Brain microvascular endothelial cell (primary cell): Measurements from ENCODE around the gene OXCT2.
A peak's percentile ranks its signal among the peaks of the same experiment; 100 is the strongest.
"Not testable (repeated sequence)": the region's sequence is repeated elsewhere in the genome, so short reads cannot be mapped to it uniquely, and the experiment has no call there.

Experiments
- DNase-seq: peaks from one replicate; pipeline ENCODE4 v3.0.0-alpha.2; 2020
- H3K27ac ChIP-seq: fragments of 250-450 bp; sonication (Bioruptor Pico); 2 replicates; pipeline ENCODE4 v1.5.1; 2020; ENCODE audit warnings: mild to moderate bottlenecking, moderate library complexity
- H3K27me3 ChIP-seq: fragments of 250-450 bp; sonication (Bioruptor Pico); replicated peaks from 2 replicates; pipeline ENCODE4 v1.5.1; 2020; ENCODE audit warnings: mild to moderate bottlenecking
- H3K36me3 ChIP-seq: fragments of 250-450 bp; sonication (Bioruptor Pico); replicated peaks from 2 replicates; pipeline ENCODE4 v1.5.1; 2020; ENCODE audit warnings: mild to moderate bottlenecking
- H3K4me3 ChIP-seq: 2 replicates; pipeline ENCODE4 v1.5.1; 2011; ENCODE audit warnings: low read depth, mild to moderate bottlenecking, control low read depth, low read length, moderate library complexity
- in situ Hi-C: cut with HindIII; loops from 2 replicates; pipeline ENCODE4 v1.10.0; 2017; ENCODE audit warnings: low sequenced_read_pairs, low pct_ligation_motif_present
- TF ChIP-seq, protein P1 (sequence below): IDR thresholded peaks from 2 replicates; pipeline ENCODE4 v1.5.1; 2011; ENCODE audit warnings: low read depth, mild to moderate bottlenecking, moderate library complexity, low read length, control low read depth, inconsistent platforms; ENCODE audit errors: missing control alignments

Gene OXCT2

DNA sequence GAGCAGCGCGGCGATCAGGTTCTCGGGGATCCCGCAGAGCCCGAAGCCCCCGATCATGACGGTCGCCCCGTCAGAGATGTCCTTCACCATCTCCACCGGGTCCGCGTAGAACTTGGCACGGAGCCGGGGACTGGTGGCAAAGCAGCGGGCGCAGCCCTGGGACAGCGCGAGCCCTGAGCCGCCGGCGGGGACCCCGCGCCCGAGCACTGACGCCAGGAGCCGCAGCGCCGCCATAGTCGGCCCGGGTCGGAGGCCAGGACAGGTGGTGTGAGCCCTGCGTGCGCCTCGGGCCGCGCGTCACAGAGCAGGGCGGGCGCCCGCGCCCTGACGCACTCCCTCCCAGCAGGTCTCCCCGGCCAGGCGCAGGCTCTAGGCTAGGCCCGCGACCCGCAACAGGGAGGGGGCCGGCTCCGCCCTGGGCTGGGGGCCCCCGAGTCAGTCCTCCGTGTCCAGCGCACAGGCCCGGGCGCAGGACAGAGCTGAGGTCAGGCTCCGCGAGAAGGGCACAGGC is at the start of gene OXCT2:
OXCT2 (minus strand) TSS at position 327 of the 511 bp plus-strand sequence; CDS start at position 234, 93 bp downstream.
- H3K36me3 ChIP-seq, DNase-seq, H3K27me3 ChIP-seq, in situ Hi-C loops, H3K27ac ChIP-seq, H3K4me3 ChIP-seq: not testable (repeated sequence)

DNA sequence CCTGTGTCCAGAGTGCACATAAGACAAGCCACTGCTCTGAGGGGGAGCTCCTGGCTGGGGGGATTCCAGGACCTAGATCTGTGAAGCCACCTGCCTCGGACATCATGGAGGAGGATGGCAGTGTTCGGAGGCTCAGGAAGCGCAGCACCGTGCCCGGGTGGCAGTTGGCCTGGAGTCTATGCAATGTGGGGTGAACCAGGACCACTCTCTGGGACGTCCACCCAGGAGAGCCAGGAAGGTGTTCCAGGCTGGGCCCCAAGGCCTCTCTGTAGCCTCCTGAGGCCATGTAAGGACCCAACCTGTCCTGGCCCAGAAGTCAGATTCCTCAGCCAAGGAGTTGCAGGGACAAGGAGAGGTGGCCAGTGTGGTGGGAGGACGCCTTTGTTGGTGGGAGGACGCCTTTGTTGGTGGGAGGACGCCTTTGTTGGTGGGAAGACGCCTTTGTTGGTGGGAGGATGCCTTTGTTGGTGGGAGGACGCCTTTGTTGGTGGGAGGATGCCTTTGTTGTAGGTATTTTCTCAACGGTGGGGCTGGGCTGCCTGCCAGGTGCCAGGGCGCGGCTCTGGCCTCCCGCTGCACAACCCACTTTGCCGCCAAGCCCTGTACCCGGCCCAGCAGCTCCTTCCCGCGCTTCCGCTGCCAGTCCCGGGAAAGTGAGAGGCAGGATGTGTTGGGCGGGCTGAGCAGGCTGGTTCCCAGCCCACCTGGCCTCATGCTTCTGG is 48.1 kb upstream of the OXCT2 start:
- DNase-seq, result no peak
- H3K36me3 ChIP-seq, result no peaks in the 10 kb centered on the region
- H3K27ac ChIP-seq, result no peak overlapping the region
- H3K27me3 ChIP-seq, result no peaks in the 10 kb centered on the region
- in situ Hi-C loops, result no loop called here
- TF ChIP-seq, protein P1, sequence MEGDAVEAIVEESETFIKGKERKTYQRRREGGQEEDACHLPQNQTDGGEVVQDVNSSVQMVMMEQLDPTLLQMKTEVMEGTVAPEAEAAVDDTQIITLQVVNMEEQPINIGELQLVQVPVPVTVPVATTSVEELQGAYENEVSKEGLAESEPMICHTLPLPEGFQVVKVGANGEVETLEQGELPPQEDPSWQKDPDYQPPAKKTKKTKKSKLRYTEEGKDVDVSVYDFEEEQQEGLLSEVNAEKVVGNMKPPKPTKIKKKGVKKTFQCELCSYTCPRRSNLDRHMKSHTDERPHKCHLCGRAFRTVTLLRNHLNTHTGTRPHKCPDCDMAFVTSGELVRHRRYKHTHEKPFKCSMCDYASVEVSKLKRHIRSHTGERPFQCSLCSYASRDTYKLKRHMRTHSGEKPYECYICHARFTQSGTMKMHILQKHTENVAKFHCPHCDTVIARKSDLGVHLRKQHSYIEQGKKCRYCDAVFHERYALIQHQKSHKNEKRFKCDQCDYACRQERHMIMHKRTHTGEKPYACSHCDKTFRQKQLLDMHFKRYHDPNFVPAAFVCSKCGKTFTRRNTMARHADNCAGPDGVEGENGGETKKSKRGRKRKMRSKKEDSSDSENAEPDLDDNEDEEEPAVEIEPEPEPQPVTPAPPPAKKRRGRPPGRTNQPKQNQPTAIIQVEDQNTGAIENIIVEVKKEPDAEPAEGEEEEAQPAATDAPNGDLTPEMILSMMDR, result no peak
- H3K4me3 ChIP-seq, result no peak overlapping the region

DNA sequence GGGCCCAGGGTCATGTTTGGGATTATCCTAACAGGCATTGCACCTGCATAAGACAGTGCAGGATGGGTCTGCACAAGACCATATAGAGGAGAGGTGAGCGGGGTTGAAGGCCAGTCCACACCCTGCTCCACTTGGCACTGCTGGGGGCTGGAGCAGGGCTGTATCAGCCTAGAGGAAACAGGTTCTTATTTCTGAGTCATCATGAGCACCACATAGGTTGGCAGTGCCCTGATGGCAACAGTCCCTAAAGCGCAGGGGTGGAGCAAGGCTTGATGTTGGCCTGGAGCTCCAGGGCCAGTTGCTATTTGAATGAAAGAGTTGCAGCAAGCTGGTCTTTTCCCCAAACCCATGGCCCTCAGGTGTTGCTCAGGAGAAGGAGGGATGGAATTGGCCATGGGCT is 47.3 kb upstream of the OXCT2 start:
- no peaks in the 10 kb centered on the region for H3K36me3 ChIP-seq
- TF ChIP-seq, protein P1, result no peak
- in situ Hi-C loops, result no loop called here
- H3K4me3 ChIP-seq, result no peak overlapping the region
- no peak for DNase-seq
- H3K27ac ChIP-seq, result no peak overlapping the region
- H3K27me3 ChIP-seq, result no peaks in the 10 kb centered on the region

DNA sequence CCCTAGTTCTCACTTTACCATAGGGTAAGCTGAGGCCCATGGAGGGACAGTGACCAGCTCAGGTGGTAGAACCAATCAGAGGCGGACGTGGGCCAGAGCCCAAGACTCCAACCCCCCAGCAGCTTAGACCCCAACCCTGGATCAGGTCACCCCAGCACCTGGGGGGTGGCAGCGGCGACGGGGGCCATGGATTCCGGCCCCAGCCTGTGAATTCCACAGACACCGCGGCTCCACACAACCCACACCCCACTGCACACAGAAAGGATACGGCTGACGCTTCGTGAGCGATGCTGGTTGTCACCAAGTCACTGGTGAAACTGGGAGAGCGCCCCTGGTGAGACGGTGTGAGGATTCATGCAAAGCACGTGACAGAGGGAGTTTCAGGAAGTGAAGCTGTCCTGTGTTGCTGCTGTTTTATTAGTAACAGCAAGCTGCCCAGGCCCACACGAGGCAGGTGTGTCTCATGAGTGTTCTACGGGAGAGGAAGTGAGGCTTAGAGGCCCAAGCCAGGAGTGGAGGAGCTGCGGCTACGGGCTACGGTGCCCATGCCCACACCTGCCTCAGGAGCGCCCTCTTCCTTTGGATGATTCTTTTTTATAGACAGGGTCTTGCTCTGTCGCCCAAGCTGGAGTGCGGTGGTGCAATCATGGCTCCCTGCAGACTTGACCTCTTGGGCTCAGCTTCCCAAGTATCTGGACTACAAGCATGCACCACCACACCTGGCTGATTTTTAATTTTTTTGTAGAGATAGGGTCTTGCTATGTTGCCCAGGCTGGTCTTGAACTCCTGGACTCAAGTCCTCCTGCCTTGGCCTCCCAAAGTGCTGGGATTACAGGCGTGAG is 46.2 kb upstream of the OXCT2 start:
- H3K36me3 ChIP-seq, in situ Hi-C loops, H3K27ac ChIP-seq, H3K27me3 ChIP-seq, DNase-seq, H3K4me3 ChIP-seq: not testable (repeated sequence)

DNA sequence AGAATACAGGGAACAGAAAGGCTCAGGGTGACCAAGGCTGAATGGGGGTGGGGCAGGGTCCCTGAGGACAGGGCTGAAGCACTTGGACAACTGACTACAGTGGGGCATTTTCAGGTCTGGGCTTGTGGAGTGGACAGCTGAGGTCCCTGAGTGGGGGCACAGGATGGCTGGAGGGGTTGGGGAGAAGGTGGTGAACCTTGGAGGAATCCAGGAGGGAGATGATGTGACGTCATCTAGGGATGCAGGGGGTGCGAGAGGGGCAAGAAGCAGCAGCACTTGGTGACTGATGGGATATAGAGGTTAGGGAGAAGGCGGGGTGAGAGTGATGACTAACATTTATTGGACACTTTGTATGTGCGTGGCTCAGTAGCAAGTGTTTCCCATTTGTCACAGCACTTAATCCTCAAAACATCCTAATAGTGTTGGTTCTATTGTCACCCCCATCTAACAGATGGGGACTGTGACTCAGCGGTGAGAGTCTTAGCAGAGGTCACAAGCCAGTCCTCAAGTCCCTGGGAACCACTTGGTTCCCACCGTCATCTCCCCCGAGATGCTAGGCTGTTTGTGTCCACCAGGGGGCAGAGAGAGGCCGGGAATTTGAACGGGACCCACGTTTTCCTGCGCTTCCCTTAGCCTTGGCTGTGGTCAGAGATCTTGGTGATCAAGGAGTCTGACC is 45.4 kb upstream of the OXCT2 start:
- in situ Hi-C loops, result no loop called here
- H3K27ac ChIP-seq, result no peak overlapping the region
- H3K27me3 ChIP-seq, result no peaks in the 10 kb centered on the region
- H3K36me3 ChIP-seq, result no peaks in the 10 kb centered on the region
- no peak overlapping the region for H3K4me3 ChIP-seq
- DNase-seq, result peak; percentile 73
- TF ChIP-seq, protein P1, result peak; percentile 86

DNA sequence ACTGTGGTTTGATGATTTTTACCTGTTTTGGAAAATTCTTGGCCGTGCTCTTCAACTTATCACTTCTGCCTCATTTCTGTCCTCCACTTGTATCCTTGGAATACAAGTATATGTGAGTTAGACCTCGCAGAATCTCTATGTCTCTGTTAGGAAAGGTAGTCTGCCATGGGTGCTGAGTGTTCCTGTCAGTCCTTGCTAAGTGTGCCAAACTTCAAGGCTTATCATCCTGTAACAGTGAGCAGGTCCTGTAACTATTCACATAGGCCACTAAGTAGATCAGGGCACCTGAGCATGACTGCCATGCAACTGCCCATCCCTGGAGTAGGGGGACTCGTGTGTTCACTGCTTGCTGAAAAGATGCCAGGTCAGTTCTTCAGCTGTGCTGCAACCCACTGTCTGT is 41.8 kb upstream of the OXCT2 start:
- H3K27me3 ChIP-seq, result no peaks in the 10 kb centered on the region
- DNase-seq, result no peak
- in situ Hi-C loops, result no loop called here
- H3K4me3 ChIP-seq, result no peak overlapping the region
- H3K27ac ChIP-seq, result no peak overlapping the region
- no peaks in the 10 kb centered on the region for H3K36me3 ChIP-seq
- TF ChIP-seq, protein P1, result no peak
